GM12878 (cell line): ENCODE data around the gene IDH3G. TPM values are rescaled to one million over a fixed set of nuclear protein-coding genes. Genes with fewer than 3 reads are reported as not detected.
A peak's percentile ranks its signal among the peaks of the same experiment; 100 is the strongest.

Experiments
- ATAC-seq: fragments of 200-7000 bp; cut with Tn5 transposase; 3 replicates; pipeline ENCODE4 v1.9.1; 2020; ENCODE audit warnings: mild to moderate bottlenecking, moderate library complexity
- BruUV-seq: library from RNA; stranded (reverse); fragments of 400-500 nt; replicated peaks from 2 replicates; lab custom pipeline; 2021; lab: Mats Ljungman, UMichigan
- CTCF ChIA-PET: fragments of 300-600 bp; sonication (Branson Sonifier 250); formaldehyde crosslinking; extraction: SDS; loops from one replicate; lab custom pipeline; 2021; ENCODE audit warnings: inconsistent platforms; lab: Yijun Ruan, JAX
- POLR2A ChIA-PET: fragments of 350-600 bp; formaldehyde crosslinking; extraction: SDS; loops from one replicate; lab custom pipeline; 2021; ENCODE audit warnings: inconsistent platforms; lab: Charles Lee
- RAD21 ChIA-PET: fragments of 300-600 bp; sonication (Branson Sonifier 250); formaldehyde crosslinking; loops from one replicate; lab custom pipeline; 2023; ENCODE audit warnings: antibody characterized with exemption; ENCODE audit not compliant: unreplicated experiment; lab: Charles Lee
- SMC1A ChIA-PET: fragments of 300-600 bp; sonication (Branson Sonifier 250); formaldehyde crosslinking; loops from one replicate; lab custom pipeline; 2023; ENCODE audit not compliant: unreplicated experiment, uncharacterized antibody; lab: Charles Lee
- DNase-seq: peaks from one replicate; pipeline ENCODE4 v3.0.0-alpha.2; 2011; ENCODE audit warnings: low read depth, low spot score
- FAIRE-seq: peaks from 3 replicates; lab custom pipeline; 2011; peaks lifted over from hg19 to GRCh38; lab: Jason Lieb, UNC
- H2AFZ ChIP-seq: 2 replicates; pipeline ENCODE4 v1.6.0; 2011; ENCODE audit warnings: low read depth, low read length, control low read depth; ENCODE audit not compliant: control insufficient read depth
- H3K27ac ChIP-seq: 2 replicates; pipeline ENCODE4 v1.5.1; 2011; ENCODE audit warnings: control low read depth; ENCODE audit not compliant: control insufficient read depth, insufficient read depth
- H3K27me3 ChIP-seq, 2 experiments: replicated peaks in 1 of 2; 2 replicates each; pipeline versions ENCODE4 v1.6.0 to v1.6.1; 2011; ENCODE audit warnings: low read length in 1 of 2; ENCODE audit not compliant: control insufficient read depth in 2 of 2, insufficient read depth in 2 of 2
- H3K36me3 ChIP-seq, 2 experiments: 2 replicates each; pipeline ENCODE4 v1.5.1; 2011; ENCODE audit warnings: low read length in 1 of 2; ENCODE audit not compliant: control insufficient read depth in 2 of 2, insufficient read depth in 2 of 2
- H3K4me1 ChIP-seq: 2 replicates; pipeline ENCODE4 v1.6.1; 2011; ENCODE audit warnings: mild to moderate bottlenecking, low read length, moderate library complexity, mixed read lengths; ENCODE audit not compliant: control insufficient read depth, insufficient read depth
- H3K4me2 ChIP-seq: 2 replicates; pipeline ENCODE4 v1.6.0; 2011; ENCODE audit warnings: control low read depth; ENCODE audit not compliant: control insufficient read depth, insufficient read depth
- H3K4me3 ChIP-seq: fragments of 200-600 bp; sonication (generic); 2 replicates; pipeline ENCODE4 v1.5.1; 2016
- H3K79me2 ChIP-seq: 2 replicates; pipeline ENCODE4 v1.6.0; 2011; ENCODE audit warnings: low read length; ENCODE audit not compliant: control insufficient read depth, insufficient read depth
- H3K9ac ChIP-seq: 2 replicates; pipeline ENCODE4 v1.8.0; 2011; ENCODE audit warnings: low read length, control low read depth, mixed read lengths; ENCODE audit not compliant: control insufficient read depth, insufficient read depth
- H3K9me3 ChIP-seq: replicated peaks from 3 replicates; pipeline ENCODE4 v1.5.1; 2011; ENCODE audit warnings: mild to moderate bottlenecking, low read length; ENCODE audit not compliant: control insufficient read depth, insufficient read depth
- H4K20me1 ChIP-seq: 2 replicates; pipeline ENCODE4 v1.6.0; 2011; ENCODE audit not compliant: control insufficient read depth, insufficient read depth
- E2F8 ChIP-seq: fragments of 450-650 bp; IDR thresholded peaks from 2 replicates; pipeline ENCODE4 v1.6.1; 2018; ENCODE audit warnings: mild to moderate bottlenecking, low read depth, moderate library complexity; ENCODE audit not compliant: partially characterized antibody
- ETV6 ChIP-seq, 2 experiments: fragments of 450-650 bp in 1 of 2; IDR thresholded peaks in 1 of 2; conservative IDR thresholded peaks in 1 of 2; 2 replicates each; pipeline ENCODE4 v1.6.1; 2014; ENCODE audit warnings: antibody characterized with exemption in 1 of 2, borderline replicate concordance in 1 of 2, low read depth in 1 of 2, mild to moderate bottlenecking in 1 of 2, moderate library complexity in 1 of 2
- HDAC2 ChIP-seq: fragments of 200-600 bp; sonication (generic); IDR thresholded peaks from 2 replicates; pipeline ENCODE4 v1.6.1; 2017
- MYB ChIP-seq: fragments of 150-350 bp; IDR thresholded peaks from 2 replicates; pipeline ENCODE4 v1.6.1; 2014; ENCODE audit warnings: mild to moderate bottlenecking, low read depth, low read length, borderline replicate concordance
- PAX5 ChIP-seq: IDR thresholded peaks from 2 replicates; pipeline ENCODE4 v1.6.1; 2011; ENCODE audit warnings: low read depth, low read length, borderline replicate concordance
- RB1 ChIP-seq: fragments of 450-650 bp; formaldehyde crosslinking; IDR thresholded peaks from 2 replicates; pipeline ENCODE4 v1.6.1; 2017; ENCODE audit warnings: mild to moderate bottlenecking, borderline replicate concordance
- SRF ChIP-seq, 2 experiments: IDR thresholded peaks; 2 replicates each; pipeline ENCODE4 v1.6.1; 2011; ENCODE audit warnings: low read depth in 2 of 2, low read length in 2 of 2, mild to moderate bottlenecking in 1 of 2, moderate library complexity in 1 of 2
- ZSCAN29 ChIP-seq: fragments of 450-650 bp; IDR thresholded peaks from 2 replicates; pipeline ENCODE4 v1.6.1; 2017; ENCODE audit warnings: mild to moderate bottlenecking, moderate library complexity
- WGBS: methylation state at CpG from one replicate; pipeline ENCODE4 v1.1.6; 2016; ENCODE audit warnings: low lambda C conversion rate; ENCODE audit not compliant: insufficient replicate concordance, insufficient coverage; ENCODE audit errors: missing lambda C conversion rate; 5-methylcytosine and 5-hydroxymethylcytosine counted together
- in situ Hi-C: fragments of 300-500 bp; cut with MboI; formaldehyde crosslinking; loops from 9 replicates; pipeline ENCODE4 v1.14.3; 2018; ENCODE audit warnings: mixed read lengths
- intact Hi-C: fragments of 100-400 bp; cut with micrococcal nuclease; formaldehyde crosslinking; loops from one replicate; pipeline ENCODE4 v1.14.2; 2022; ENCODE audit not compliant: unreplicated experiment
- polyA plus RNA-seq, 11 experiments: library from polyadenylated mRNA; depleted of rRNA in 4 of 11; unstranded in 6 of 11; stranded (reverse) in 5 of 11; fragments of >200 nt; fragmentation: Nextera tagmentation in 4 of 11; fragmentation: Illumina TruSeq in 1 of 11; extraction: Ambion mirVana in 4 of 11; extraction: Trizol in 1 of 11; gene quantifications; 1 replicate in 1 of 11; 2 replicates in 10 of 11; pipeline versions ENCODE4 v1.2.1 to v1.2.3, GENCODE V29; 2011 to 2016; ENCODE audit warnings: inconsistent platforms in 2 of 11, missing spikeins in 2 of 11, low read depth in 1 of 11
- total RNA-seq, 4 experiments: library from RNA; depleted of rRNA in 3 of 4; stranded (reverse); fragments of >200 nt in 3 of 4; fragmentation: Illumina TruSeq in 1 of 4; extraction: Trizol in 1 of 4; gene quantifications; 2 replicates each; pipeline versions ENCODE4 v1.2.1 to v1.2.3, GENCODE V29; 2013 to 2021
- TF ChIP-seq, protein P1 (sequence below): IDR thresholded peaks from 2 replicates; pipeline ENCODE4 v1.6.1; 2011; ENCODE audit warnings: low read depth, mild to moderate bottlenecking, low read length, moderate library complexity, borderline replicate concordance; ENCODE audit errors: extremely low read depth

Gene IDH3G
- total and polyA plus RNA-seq, 10 of the 15 experiments (the other 5 are each of a cell fraction or from before 2014, with no cell fraction given) = 26.3 to 102 (median 66.6) TPM

DNA sequence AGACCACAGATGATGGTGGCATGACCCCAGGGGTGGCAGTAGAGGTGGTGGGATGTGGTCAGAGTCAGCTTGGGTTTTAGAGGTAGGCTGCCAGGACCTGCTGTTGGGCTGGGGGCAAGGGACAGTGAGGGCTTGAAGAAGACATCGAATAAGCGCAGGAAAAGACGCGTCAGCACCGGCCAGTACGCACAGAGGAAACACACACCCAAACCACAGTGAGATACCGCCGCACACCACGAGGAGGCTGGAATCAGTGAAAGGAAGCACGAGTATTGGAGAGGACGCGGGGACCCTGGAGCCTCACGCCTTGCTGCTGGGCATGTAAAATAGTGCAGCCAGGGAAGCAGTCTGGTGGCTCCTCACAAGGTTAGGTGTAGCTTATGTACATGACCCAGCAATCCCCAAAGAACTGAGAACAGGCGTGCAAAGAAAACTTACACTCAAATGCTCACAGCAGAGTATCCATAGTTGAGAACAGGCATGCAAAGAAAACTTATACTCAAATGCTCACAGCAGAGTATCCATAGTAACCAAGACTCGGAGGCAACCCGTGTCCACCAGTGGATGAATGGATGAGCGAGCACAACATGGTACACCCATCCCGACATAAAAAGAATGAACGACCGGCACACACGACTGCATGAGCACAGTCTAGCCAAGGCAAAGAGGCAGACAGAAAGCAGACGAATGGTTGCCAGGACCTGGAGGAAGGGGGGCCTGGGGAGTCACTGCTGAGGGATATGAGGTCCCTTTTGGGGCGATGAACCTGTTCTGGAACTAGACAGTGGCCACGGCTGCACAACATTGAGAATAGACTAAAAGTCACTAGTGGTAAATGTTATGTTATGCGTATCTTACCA, 22.9 kb upstream of the IDH3G start:
- Histone ChIP-seq H3K4me2 (no peak overlapping the region), H3K27ac (no peak overlapping the region), H3K9me3 (no peaks in the 10 kb centered on the region), H3K27me3 (no peaks in the 10 kb centered on the region), H3K4me3 (no peak overlapping the region), H2AFZ (no peak overlapping the region), H4K20me1 (no peaks in the 10 kb centered on the region), H3K4me1 (no peaks in the 10 kb centered on the region), H3K36me3 (no peaks in the 10 kb centered on the region), H3K79me2 (no peaks in the 10 kb centered on the region), H3K9ac (no peak overlapping the region)
- 35% methylated on average over 25 of the region's 25 CpGs for WGBS
- TF ChIP-seq RB1 = no peak
- ChIA-PET RAD21 (no interaction called here), POLR2A (no interaction called here), SMC1A (no interaction called here), CTCF (no interaction called here)
- FAIRE-seq (no peak), ATAC-seq (peak; percentile 35; the same call in 2 of the 3 replicates), DNase-seq (no peak)
- in situ Hi-C loops (loop anchor here (25.0 kb wide), 1 partner anchor 630 kb away; the partner anchor contains the start of gene MAGEA1), intact Hi-C loops (no loop called here)
- BruUV-seq = no TSS peak

DNA sequence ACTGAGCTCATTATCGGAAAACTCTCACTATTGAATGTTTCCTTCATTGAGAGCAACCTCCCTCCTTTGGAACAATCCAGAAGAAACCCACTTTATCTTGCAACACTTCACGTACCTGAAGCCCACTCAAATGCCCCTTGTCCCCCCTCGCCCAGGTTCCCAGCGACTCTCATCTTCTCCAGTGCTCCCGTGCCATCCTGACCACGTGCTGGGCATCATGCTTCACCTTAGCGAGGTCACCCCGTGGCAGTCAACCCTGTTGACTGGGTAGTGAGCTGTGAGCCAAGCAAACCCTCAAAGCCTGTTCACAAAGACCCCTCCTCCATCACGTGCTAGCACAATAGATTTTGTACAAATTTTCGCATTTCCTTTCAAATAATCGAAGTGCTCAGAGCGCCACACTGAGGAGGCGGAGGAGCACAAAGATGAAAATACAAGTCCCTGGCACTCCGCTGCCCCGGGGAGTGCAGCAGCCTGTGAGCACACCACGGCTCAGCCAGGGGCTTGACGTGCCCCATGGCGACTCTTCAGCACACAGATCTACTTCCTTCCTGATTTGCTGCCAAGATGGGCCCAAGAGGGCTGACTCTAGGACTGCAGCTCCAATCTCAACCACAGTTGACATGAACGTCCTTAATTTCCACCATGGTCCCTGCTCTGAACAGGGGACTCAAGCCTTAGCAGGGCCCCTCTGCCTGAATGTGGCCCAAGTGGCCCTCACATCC, 20.6 kb upstream of the IDH3G start:
- in situ Hi-C loops = loop anchor here (25.0 kb wide), 1 partner anchor 627 kb away; the partner anchor contains the start of gene MAGEA1
- Histone ChIP-seq H3K4me3 (no peak overlapping the region), H3K27ac (no peak overlapping the region), H3K27me3 (no peaks in the 10 kb centered on the region), H3K9me3 (no peaks in the 10 kb centered on the region; the same call in 2 of the 3 replicates), H2AFZ (no peak overlapping the region), H4K20me1 (no peaks in the 10 kb centered on the region), H3K36me3 (no peaks in the 10 kb centered on the region), H3K4me2 (no peak overlapping the region), H3K9ac (no peak overlapping the region), H3K4me1 (no peaks in the 10 kb centered on the region), H3K79me2 (no peaks in the 10 kb centered on the region)
- WGBS = 34% methylated on average over 19 of the region's 19 CpGs
- ChIA-PET RAD21 (no interaction called here), POLR2A (no interaction called here), CTCF (interaction anchor here (0.5 kb wide), 1 partner anchor 114 kb away, joined by 3 read pairs; no protein-coding TSS in a partner anchor), SMC1A (no interaction called here)
- no TSS peak for BruUV-seq
- ATAC-seq (no peak), FAIRE-seq (no peak), DNase-seq (no peak)
- intact Hi-C loops = no loop called here
- no peak for TF ChIP-seq PAX5
- TF ChIP-seq HDAC2 = no peak
- no peak for TF ChIP-seq E2F8
- TF ChIP-seq ZSCAN29 = no peak
- no peak for TF ChIP-seq SRF (IDR thresholded peaks at IDR 0.05; ENCODE audit: low read depth in 2 of 2, low read length in 2 of 2)
- TF ChIP-seq MYB = no peak
- TF ChIP-seq, protein P1, sequence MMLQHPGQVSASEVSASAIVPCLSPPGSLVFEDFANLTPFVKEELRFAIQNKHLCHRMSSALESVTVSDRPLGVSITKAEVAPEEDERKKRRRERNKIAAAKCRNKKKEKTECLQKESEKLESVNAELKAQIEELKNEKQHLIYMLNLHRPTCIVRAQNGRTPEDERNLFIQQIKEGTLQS = no peak
- TF ChIP-seq ETV6 (conservative IDR thresholded peaks at IDR 0.05 in 1 of 2, IDR thresholded peaks at IDR 0.05 in 1 of 2; ENCODE audit: borderline replicate concordance in 1 of 2, low read depth in 1 of 2) = no peak
